HEK293T (cell line): Measurements from ENCODE around the gene PCNX1.

ENCODE experiments used
- CTCF ChIA-PET: fragments of 350-600 bp; formaldehyde crosslinking; extraction: SDS; loops from one replicate; lab custom pipeline; 2021; ENCODE audit warnings: antibody characterized with exemption, inconsistent platforms; lab: Yijun Ruan, JAX
- POLR2A ChIA-PET: fragments of 350-600 bp; formaldehyde crosslinking; extraction: SDS; loops from one replicate; lab custom pipeline; 2020; ENCODE audit warnings: antibody characterized with exemption, inconsistent platforms; lab: Yijun Ruan, JAX
- DNase-seq: peaks from one replicate; pipeline ENCODE4 v3.0.0; 2012; ENCODE audit warnings: mixed read lengths; ENCODE audit errors: extremely low spot score
- ARNT ChIP-seq: fragments of 450-650 bp; IDR thresholded peaks from 2 replicates; pipeline ENCODE4 v1.6.1; 2017; ENCODE audit warnings: mild to moderate bottlenecking
- BHLHE40 ChIP-seq: fragments of 450-650 bp; IDR thresholded peaks from 2 replicates; pipeline ENCODE4 v1.6.1; 2016; ENCODE audit warnings: mild to moderate bottlenecking, moderate library complexity, borderline replicate concordance
- CTBP1 ChIP-seq: fragments of 450-650 bp; IDR thresholded peaks from 2 replicates; pipeline ENCODE4 v1.6.1; 2016; ENCODE audit warnings: borderline replicate concordance
- ELF4 ChIP-seq: fragments of 450-650 bp; IDR thresholded peaks from 2 replicates; pipeline ENCODE4 v1.6.1; 2017; ENCODE audit warnings: antibody characterized with exemption
- FOXA1 ChIP-seq: fragments of 450-650 bp; IDR thresholded peaks from 2 replicates; pipeline ENCODE4 v1.6.1; 2016; ENCODE audit warnings: mild to moderate bottlenecking
- FOXK2 ChIP-seq: fragments of 450-650 bp; IDR thresholded peaks from 2 replicates; pipeline ENCODE4 v1.6.1; 2016; ENCODE audit warnings: mild to moderate bottlenecking
- FOXM1 ChIP-seq: fragments of 450-650 bp; IDR thresholded peaks from 2 replicates; pipeline ENCODE4 v1.6.1; 2017; ENCODE audit warnings: mild to moderate bottlenecking, borderline replicate concordance
- HDGF ChIP-seq: fragments of 450-650 bp; IDR thresholded peaks from 2 replicates; pipeline ENCODE4 v1.6.1; 2017; ENCODE audit warnings: antibody characterized with exemption, borderline replicate concordance
- L3MBTL2 ChIP-seq: fragments of 450-650 bp; conservative IDR thresholded peaks from 2 replicates; pipeline ENCODE4 v1.6.1; 2016; ENCODE audit warnings: mild to moderate bottlenecking
- LEF1 ChIP-seq: fragments of 450-650 bp; IDR thresholded peaks from 2 replicates; pipeline ENCODE4 v1.6.1; 2017; ENCODE audit warnings: mild to moderate bottlenecking, borderline replicate concordance
- NFRKB ChIP-seq: fragments of 450-650 bp; IDR thresholded peaks from 2 replicates; pipeline ENCODE4 v1.6.1; 2016; ENCODE audit warnings: mild to moderate bottlenecking, moderate library complexity
- PKNOX1 ChIP-seq: fragments of 450-650 bp; IDR thresholded peaks from 2 replicates; pipeline ENCODE4 v1.6.1; 2016
- SP1 ChIP-seq: fragments of 450-650 bp; IDR thresholded peaks from 2 replicates; pipeline ENCODE4 v1.6.1; 2017
- SUZ12 ChIP-seq: fragments of 450-650 bp; IDR thresholded peaks from 2 replicates; pipeline ENCODE4 v1.6.1; 2016; ENCODE audit warnings: mild to moderate bottlenecking
- TARDBP ChIP-seq: fragments of 450-650 bp; IDR thresholded peaks from 2 replicates; pipeline ENCODE4 v1.6.1; 2016
- ZNF384 ChIP-seq: fragments of 450-650 bp; IDR thresholded peaks from 2 replicates; pipeline ENCODE4 v1.6.1; 2016

The PCNX1 gene

GRCh38 chr14:70919774-70920173 is 12.5 kb downstream of the PCNX1 start:
- DNase-seq, result no peak
- ChIA-PET POLR2A (no interaction called here), CTCF (interaction anchor here (1.1 kb wide), 1 partner anchor 12 kb away, joined by 3 read pairs; the partner anchor contains the start of gene PCNX1)
- TF ChIP-seq ARNT (no peak), FOXM1 (no peak), ELF4 (no peak), BHLHE40 (no peak), CTBP1 (no peak), TARDBP (no peak), NFRKB (no peak), FOXA1 (no peak), L3MBTL2 (no peak), PKNOX1 (no peak), HDGF (no peak)

- no peak for TF ChIP-seq SP1
- no peak for TF ChIP-seq TARDBP
- TF ChIP-seq ARNT, result no peak
- TF ChIP-seq NFRKB, result no peak
- TF ChIP-seq L3MBTL2, result no peak
- TF ChIP-seq PKNOX1, result no peak
- no peak for TF ChIP-seq BHLHE40
- TF ChIP-seq FOXK2, result no peak
- no peak for TF ChIP-seq HDGF
- no peak for TF ChIP-seq LEF1
- TF ChIP-seq ELF4, result no peak
- TF ChIP-seq SUZ12, result no peak
- TF ChIP-seq ZNF384, result no peak
- no peak for TF ChIP-seq FOXM1
- TF ChIP-seq CTBP1, result no peak
- TF ChIP-seq FOXA1, result no peak
- CTCF ChIA-PET, result no interaction called here
- POLR2A ChIA-PET, result no interaction called here
- no peak for DNase-seq
These were observed 13.3 kb downstream of the PCNX1 start for GRCh38 chr14:70920608-70921007.

GRCh38 chr14:70921669-70922068 is 14.4 kb downstream of the PCNX1 start:
- ChIA-PET POLR2A (no interaction called here), CTCF (no interaction called here)
- no peak for TF ChIP-seq TARDBP
- TF ChIP-seq SUZ12, result no peak
- TF ChIP-seq ARNT, result no peak
- no peak for TF ChIP-seq FOXK2
- DNase-seq, result no peak

GRCh38 chr14:70924521-70924920 is 17.3 kb downstream of the PCNX1 start:
- POLR2A ChIA-PET, result no interaction called here
- CTCF ChIA-PET, result interaction anchor here (0.6 to 1.5 kb wide), 3 partner anchors 9 to 17 kb away, joined by 3 to 7 read pairs (median 3); partner anchors contain the start of gene PCNX1
- TF ChIP-seq HDGF (no peak), SP1 (no peak), ELF4 (no peak), SUZ12 (no peak), CTBP1 (no peak), FOXA1 (no peak), ARNT (no peak), ZNF384 (no peak), BHLHE40 (no peak)
- no peak for DNase-seq

GRCh38 chr14:70926235-70926830 is 19.1 kb downstream of the PCNX1 start:
- DNase-seq, result no peak
- POLR2A ChIA-PET, result no interaction called here
- CTCF ChIA-PET, result no interaction called here
- TF ChIP-seq LEF1 (no peak), BHLHE40 (no peak), TARDBP (no peak), ARNT (no peak), ELF4 (no peak), HDGF (no peak), L3MBTL2 (no peak), CTBP1 (no peak), NFRKB (no peak), FOXK2 (no peak), FOXM1 (no peak)

GRCh38 chr14:70931008-70931407 is 23.7 kb downstream of the PCNX1 start:
- ChIA-PET POLR2A (no interaction called here), CTCF (no interaction called here)
- TF ChIP-seq FOXK2 (no peak), ELF4 (no peak), TARDBP (no peak), L3MBTL2 (no peak), BHLHE40 (no peak), CTBP1 (no peak), SP1 (no peak)
- no peak for DNase-seq

- CTCF ChIA-PET, result interaction anchor here (0.6 to 1.1 kb wide), 3 partner anchors 9 to 57 kb away, joined by 3 to 7 read pairs (median 4); no protein-coding TSS in a partner anchor
- POLR2A ChIA-PET, result no interaction called here
- DNase-seq, result no peak
- TF ChIP-seq L3MBTL2 (no peak), ARNT (no peak), CTBP1 (no peak), ELF4 (no peak), BHLHE40 (no peak), PKNOX1 (no peak), SP1 (no peak), FOXM1 (no peak), LEF1 (no peak), HDGF (no peak), ZNF384 (no peak), NFRKB (no peak)
These were observed 26.8 kb downstream of the PCNX1 start for GRCh38 chr14:70934084-70934483.
